ENCODE data around the gene SLC10A6.
"Not testable (repeated sequence)": the region's sequence is repeated elsewhere in the genome, so short reads cannot be mapped to it uniquely, and the experiment has no call there.

The SLC10A6 gene

GRCh38 chr4:86890790-86891189 is 41.6 kb upstream of the SLC10A6 start:
- Histone ChIP-seq H4K20me1 (no peaks in the 10 kb centered on the region), H3K9me3 (replicated peaks in 1 of 11) (no peaks in the 10 kb centered on the region), H3K4me2 (no peak overlapping the region), H3K9ac (no peak overlapping the region), H3K27me3 (peaks cover 0 to 14% (median 0%) of the 10 kb centered on the region in 11 experiments; a peak in 7 of 22 replicates), H3K4me3 (no peak overlapping the region), H3K27ac (no peak overlapping the region), H3K4me1 (peaks cover 3 to 17% (median 6%) of the 10 kb centered on the region in 10 experiments; a peak in 9 of 20 replicates), H3K36me3 (peaks cover 0 to 8% (median 0%) of the 10 kb centered on the region in 11 experiments; a peak in 2 of 22 replicates)
- no peak for TF ChIP-seq Cebpa-rat (IDR thresholded peaks at IDR 0.05)

GRCh38 chr4:86879641-86880040 is 30.5 kb upstream of the SLC10A6 start:
- TF ChIP-seq Cebpa-rat (IDR thresholded peaks at IDR 0.05) = no peak
- H3K9me3 ChIP-seq (replicated peaks in 1 of 11) = peaks cover 25 to 36% (median 30%) of the 10 kb centered on the region in 11 experiments
- H4K20me1 ChIP-seq = no peaks in the 10 kb centered on the region
- H3K4me2 ChIP-seq = no peak overlapping the region
- no peaks in the 10 kb centered on the region for H3K27me3 ChIP-seq
- H3K9ac ChIP-seq = no peak overlapping the region
- 0 out of 22 replicates have a peak, but pooled peaks cover 0 to 6% (median 0%) of the 10 kb centered on the region in 11 experiments for H3K36me3 ChIP-seq
- no peaks in the 10 kb centered on the region for H3K4me1 ChIP-seq
- H3K4me3 ChIP-seq = no peak overlapping the region
- no peak overlapping the region for H3K27ac ChIP-seq

- Histone ChIP-seq H3K9ac (no peak overlapping the region), H3K4me3 (no peak overlapping the region), H3K4me1 (no peaks in the 10 kb centered on the region), H3K27ac (no peak overlapping the region), H3K27me3 (no peaks in the 10 kb centered on the region), H3K36me3 (0 out of 22 replicates have a peak, but pooled peaks cover 0 to 6% (median 0%) of the 10 kb centered on the region in 11 experiments), H3K9me3 (replicated peaks in 1 of 11) (peaks cover 25 to 35% (median 30%) of the 10 kb centered on the region in 11 experiments), H3K4me2 (no peak overlapping the region), H4K20me1 (no peaks in the 10 kb centered on the region)
- TF ChIP-seq Cebpa-rat (IDR thresholded peaks at IDR 0.05) = no peak
Observed at GRCh38 chr4:86878640-86879039, 29.5 kb upstream of the SLC10A6 start.

- Histone ChIP-seq H3K9me3 (replicated peaks in 1 of 11) (peaks cover 25 to 35% (median 30%) of the 10 kb centered on the region in 11 experiments), H3K9ac (no peak overlapping the region), H3K27me3 (no peaks in the 10 kb centered on the region), H3K27ac (no peak overlapping the region), H3K4me1 (peaks cover 0 to under 1% (median 0%) of the 10 kb centered on the region in 10 experiments; a peak in 1 of 20 replicates), H3K4me3 (no peak overlapping the region), H3K36me3 (0 out of 22 replicates have a peak, but pooled peaks cover 0 to 6% (median 0%) of the 10 kb centered on the region in 11 experiments), H4K20me1 (no peaks in the 10 kb centered on the region), H3K4me2 (no peak overlapping the region)
- TF ChIP-seq Cebpa-rat (IDR thresholded peaks at IDR 0.05) = no peak
Observed at GRCh38 chr4:86876894-86877685, 27.9 kb upstream of the SLC10A6 start.

- Histone ChIP-seq H3K9me3 (replicated peaks in 1 of 11) (peaks cover 21 to 26% (median 25%) of the 10 kb centered on the region in 11 experiments), H3K4me1 (peaks cover 6 to 17% (median 14%) of the 10 kb centered on the region in 10 experiments)
- not testable (repeated sequence) for H3K27me3 ChIP-seq, H3K36me3 ChIP-seq, H3K9ac ChIP-seq, H3K4me3 ChIP-seq, H3K27ac ChIP-seq, H4K20me1 ChIP-seq, H3K4me2 ChIP-seq
- 0 out of 22 replicates have a peak, but pooled peaks of 1 of the 11 experiments have one; percentile 9 for TF ChIP-seq Cebpa-rat (IDR thresholded peaks at IDR 0.05)
Observed at GRCh38 chr4:86875436-86875835, 26.3 kb upstream of the SLC10A6 start.

GRCh38 chr4:86872135-86872534 is 23.0 kb upstream of the SLC10A6 start:
- peak overlapping the region in 2 of 11 experiments; percentile 9 to 62; a peak in 2 of 22 replicates for H3K4me2 ChIP-seq
- H3K9me3 ChIP-seq (replicated peaks in 1 of 11) = no peaks in the 10 kb centered on the region
- H4K20me1 ChIP-seq = no peaks in the 10 kb centered on the region
- no peak overlapping the region for H3K9ac ChIP-seq
- no peak for TF ChIP-seq Cebpa-rat (IDR thresholded peaks at IDR 0.05)
- no peak overlapping the region for H3K27ac ChIP-seq
- peaks cover 12 to 29% (median 22%) of the 10 kb centered on the region in 10 experiments for H3K4me1 ChIP-seq
- H3K36me3 ChIP-seq = no peaks in the 10 kb centered on the region
- no peaks in the 10 kb centered on the region for H3K27me3 ChIP-seq
- H3K4me3 ChIP-seq = no peak overlapping the region

GRCh38 chr4:86870442-86871069 is 21.4 kb upstream of the SLC10A6 start:
- no peak for TF ChIP-seq Cebpa-rat (IDR thresholded peaks at IDR 0.05)
- H3K9ac ChIP-seq = no peak overlapping the region; a peak in 1 of 22 replicates
- peaks cover 12 to 29% (median 22%) of the 10 kb centered on the region in 10 experiments for H3K4me1 ChIP-seq
- no peaks in the 10 kb centered on the region for H4K20me1 ChIP-seq
- no peaks in the 10 kb centered on the region for H3K9me3 ChIP-seq (replicated peaks in 1 of 11)
- no peaks in the 10 kb centered on the region for H3K27me3 ChIP-seq
- H3K4me2 ChIP-seq = peak overlapping the region; percentile 35 to 72 (median 59)
- no peaks in the 10 kb centered on the region for H3K36me3 ChIP-seq
- H3K4me3 ChIP-seq = no peak overlapping the region
- no peak overlapping the region for H3K27ac ChIP-seq

- no peak for TF ChIP-seq Cebpa-rat (IDR thresholded peaks at IDR 0.05)
- no peak overlapping the region for H3K27ac ChIP-seq
- H4K20me1 ChIP-seq = no peaks in the 10 kb centered on the region
- H3K36me3 ChIP-seq = no peaks in the 10 kb centered on the region
- no peak overlapping the region for H3K4me2 ChIP-seq
- H3K9me3 ChIP-seq (replicated peaks in 1 of 11) = no peaks in the 10 kb centered on the region
- H3K4me1 ChIP-seq = peaks cover 0 to 13% (median 6%) of the 10 kb centered on the region in 10 experiments; a peak in 13 of 20 replicates
- H3K27me3 ChIP-seq = no peaks in the 10 kb centered on the region
- H3K9ac ChIP-seq = no peak overlapping the region
- H3K4me3 ChIP-seq = no peak overlapping the region
Observed at GRCh38 chr4:86857341-86858052, 8.3 kb upstream of the SLC10A6 start.

- H3K9me3 ChIP-seq (replicated peaks in 1 of 11) = no peaks in the 10 kb centered on the region
- H3K4me3 ChIP-seq = no peak overlapping the region
- H4K20me1 ChIP-seq = no peaks in the 10 kb centered on the region
- no peak overlapping the region for H3K27ac ChIP-seq
- no peak overlapping the region for H3K9ac ChIP-seq
- no peak for TF ChIP-seq Cebpa-rat (IDR thresholded peaks at IDR 0.05)
- H3K4me2 ChIP-seq = no peak overlapping the region
- H3K27me3 ChIP-seq = no peaks in the 10 kb centered on the region
- H3K4me1 ChIP-seq = peaks cover 0 to 13% (median 6%) of the 10 kb centered on the region in 10 experiments; a peak in 13 of 20 replicates
- H3K36me3 ChIP-seq = no peaks in the 10 kb centered on the region
Observed at GRCh38 chr4:86856896-86857295, 7.7 kb upstream of the SLC10A6 start.
